ENCODE measurements around the gene ZBTB8A. TPM values are rescaled to one million over a fixed set of nuclear protein-coding genes. Genes with fewer than 3 reads are reported as not detected.
"Not testable (repeated sequence)": the region's sequence is repeated elsewhere in the genome, so short reads cannot be mapped to it uniquely, and the experiment has no call there.

The ZBTB8A gene
- total RNA-seq, 2 experiments from 2014 or later = 0.21 to 0.24 TPM

DNA sequence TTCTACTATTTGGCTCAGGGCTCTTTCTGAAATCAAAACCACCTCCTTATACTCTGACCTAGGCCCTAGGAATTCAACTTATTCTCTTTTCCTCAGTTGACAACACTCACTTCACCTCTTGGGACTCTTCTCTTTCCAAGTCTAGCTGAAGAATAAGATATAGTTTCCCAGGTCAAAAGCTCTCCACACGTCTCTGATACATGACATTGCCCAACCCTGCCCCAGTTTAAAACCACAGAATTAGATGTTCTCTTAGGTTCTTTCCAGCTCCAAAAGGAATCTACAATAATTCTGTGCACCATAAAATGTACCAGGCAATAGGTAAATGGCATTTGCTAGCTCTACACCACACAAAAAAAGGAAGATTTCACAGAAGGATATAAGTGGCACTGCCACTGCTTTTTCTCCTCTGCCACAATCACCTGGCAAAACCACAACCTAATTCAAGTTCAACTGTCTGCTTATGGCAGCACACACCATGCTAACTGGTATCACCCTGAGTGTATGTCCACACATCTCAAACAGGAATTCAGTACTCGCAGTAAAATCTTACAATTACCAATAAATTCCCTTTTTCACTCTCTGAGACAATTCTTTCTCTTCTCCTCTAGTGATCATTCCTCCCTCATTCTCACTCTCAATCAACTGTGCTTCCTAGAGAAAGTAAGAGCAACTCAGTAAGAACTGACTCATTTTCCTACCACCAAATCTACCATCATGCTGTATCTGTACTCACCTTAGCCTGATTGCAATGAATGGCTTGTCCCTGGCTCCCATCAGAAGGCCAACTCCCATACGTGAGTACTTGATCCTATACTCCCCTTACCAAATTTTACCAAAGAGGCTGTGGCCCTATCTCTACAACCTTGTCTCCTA, 83.8 kb downstream of the ZBTB8A start:
- Mint-ChIP-seq H3K27ac (peak overlapping the region; percentile 92), H3K9me3 (peaks cover 12% of the 10 kb centered on the region), H3K4me3 (peak overlapping the region; percentile 35), H3K36me3 (peaks cover 69% of the 10 kb centered on the region), H3K27me3 (no peaks in the 10 kb centered on the region), H3K4me1 (peaks cover 42% of the 10 kb centered on the region)
- no peak for DNase-seq

DNA sequence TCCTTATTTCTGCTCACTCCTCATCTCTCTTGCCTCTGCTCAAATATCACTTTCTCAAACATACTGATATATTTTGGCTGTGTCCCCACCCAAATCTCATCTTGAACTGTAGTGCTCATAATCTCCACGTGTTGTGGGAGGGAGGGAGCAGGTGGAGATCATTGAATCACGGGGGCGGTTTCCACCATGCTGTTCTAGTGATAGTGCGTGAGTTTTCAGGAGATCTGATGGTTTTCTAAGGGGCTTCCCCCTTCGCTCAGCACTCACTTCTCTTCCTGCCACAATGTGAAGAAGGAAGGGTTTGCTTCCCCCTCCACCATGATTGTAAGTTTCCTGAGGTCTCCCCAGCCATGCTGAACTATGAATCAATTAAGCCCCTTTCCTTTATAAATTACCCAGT, 84.5 kb downstream of the ZBTB8A start:
- H3K36me3 Mint-ChIP-seq = peaks cover 66% of the 10 kb centered on the region
- peaks cover 12% of the 10 kb centered on the region for H3K9me3 Mint-ChIP-seq
- peak; percentile 45 for DNase-seq
- H3K27me3 Mint-ChIP-seq = no peaks in the 10 kb centered on the region
- peaks cover 42% of the 10 kb centered on the region for H3K4me1 Mint-ChIP-seq
- H3K4me3 Mint-ChIP-seq = peak overlapping the region; percentile 35
- H3K27ac Mint-ChIP-seq = peak overlapping the region; percentile 92

DNA sequence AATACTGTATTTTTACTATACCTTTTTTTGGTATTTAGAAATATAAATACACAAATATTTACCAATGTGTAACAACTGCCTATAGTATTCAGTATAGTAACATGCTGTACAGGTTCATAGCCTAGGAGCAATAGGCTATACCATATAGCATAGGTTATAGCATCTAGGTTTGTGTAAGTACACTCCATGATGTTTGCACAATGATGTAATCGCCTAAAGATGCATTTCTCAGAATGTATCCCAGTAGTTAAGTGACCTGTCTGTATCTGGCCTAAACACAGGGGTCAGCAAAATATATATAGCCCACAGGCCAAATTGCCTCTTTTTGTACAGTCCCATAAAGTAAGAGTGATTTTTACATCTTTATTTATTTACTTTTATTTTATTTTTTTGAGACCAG, 86.9 kb downstream of the ZBTB8A start:
- Mint-ChIP-seq H3K9me3 (peaks cover 12% of the 10 kb centered on the region), H3K27ac (no peak overlapping the region), H3K36me3 (peaks cover 57% of the 10 kb centered on the region)

DNA sequence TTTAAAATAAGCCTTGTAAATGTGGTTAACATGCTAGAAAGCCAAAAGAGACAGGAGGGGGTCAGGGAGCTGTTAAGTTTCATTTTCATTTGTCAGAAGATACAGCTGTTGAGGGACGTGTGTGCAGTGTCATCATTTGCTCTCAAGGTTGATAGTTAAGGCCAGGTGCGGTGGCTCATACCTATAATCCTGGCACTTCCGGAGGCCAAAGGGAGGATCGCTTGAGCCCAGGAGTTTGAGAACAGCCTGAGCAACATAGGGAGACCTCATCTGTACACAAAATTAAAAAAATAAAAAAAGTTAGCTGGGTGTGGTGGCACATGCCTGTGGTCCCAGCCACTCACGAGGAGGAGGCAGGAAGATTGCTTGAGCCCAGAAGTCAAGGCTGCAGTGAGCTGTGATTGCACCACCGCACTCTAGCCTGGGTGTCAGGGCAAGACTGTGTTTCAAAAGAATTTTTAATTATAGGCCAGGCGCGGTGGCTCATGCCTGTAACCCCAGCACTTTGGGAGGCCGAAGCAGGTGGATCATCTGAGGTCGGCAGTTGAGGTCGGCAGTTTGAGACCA, 88.5 kb downstream of the ZBTB8A start:
- Mint-ChIP-seq H3K4me3 (no peak overlapping the region), H3K9me3 (peaks cover 12% of the 10 kb centered on the region), H3K27ac (peak overlapping the region; percentile 77), H3K27me3 (no peaks in the 10 kb centered on the region), H3K36me3 (peaks cover 50% of the 10 kb centered on the region), H3K4me1 (peaks cover 27% of the 10 kb centered on the region)
- no peak for DNase-seq

More for the DNA sequence above, 86.9 kb downstream of the ZBTB8A start:
- Mint-ChIP-seq H3K4me3 (no peak overlapping the region), H3K4me1 (peaks cover 31% of the 10 kb centered on the region), H3K27me3 (no peaks in the 10 kb centered on the region)
- DNase-seq = no peak

DNA sequence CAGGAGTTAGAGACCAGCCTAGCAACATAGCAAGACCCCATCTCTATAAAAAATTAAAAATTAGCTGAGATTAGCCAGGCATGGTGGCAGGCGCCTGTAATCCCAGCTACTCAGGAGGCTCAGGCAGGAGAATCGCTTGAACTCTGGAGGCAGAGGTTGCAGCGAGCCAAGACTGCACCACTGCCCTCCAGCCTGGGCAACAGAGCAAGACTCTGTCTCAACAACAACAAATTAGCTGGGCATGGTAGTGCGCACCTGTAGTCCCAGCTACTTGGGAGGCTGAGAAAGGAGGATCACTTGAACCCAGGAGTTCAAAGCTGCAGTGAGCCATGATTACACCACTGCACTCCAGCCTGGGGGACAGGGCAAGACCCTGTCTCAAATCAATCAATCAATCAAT, 90.9 kb downstream of the ZBTB8A start:
- not testable (repeated sequence) for H3K27ac Mint-ChIP-seq, H3K4me3 Mint-ChIP-seq, H3K9me3 Mint-ChIP-seq, H3K4me1 Mint-ChIP-seq, DNase-seq, H3K27me3 Mint-ChIP-seq
- peaks cover 31% of the 10 kb centered on the region for H3K36me3 Mint-ChIP-seq

DNA sequence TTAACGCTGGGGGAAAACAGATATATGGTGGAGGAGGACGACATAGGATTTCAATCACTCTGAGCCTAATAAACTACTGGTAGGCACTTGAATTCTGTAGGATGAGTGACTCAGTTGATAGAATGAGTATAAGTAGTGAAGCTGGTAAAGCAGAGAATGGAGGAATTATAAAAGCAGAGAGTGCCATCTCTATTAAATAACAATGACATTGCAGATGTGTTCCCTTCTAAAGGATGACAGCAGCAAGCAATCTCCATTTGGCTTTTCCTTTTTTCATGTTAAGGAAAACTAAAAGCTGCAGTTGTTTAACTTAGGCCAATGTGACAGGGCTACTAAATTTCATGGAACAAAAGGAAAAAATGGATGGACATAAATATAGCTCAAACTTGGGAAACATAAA, 93.6 kb downstream of the ZBTB8A start:
- no peak overlapping the region for H3K4me3 Mint-ChIP-seq
- H3K27ac Mint-ChIP-seq = no peak overlapping the region
- H3K9me3 Mint-ChIP-seq = no peaks in the 10 kb centered on the region
- H3K36me3 Mint-ChIP-seq = peaks cover 24% of the 10 kb centered on the region
- H3K4me1 Mint-ChIP-seq = no peaks in the 10 kb centered on the region
- no peaks in the 10 kb centered on the region for H3K27me3 Mint-ChIP-seq
- no peak for DNase-seq

DNA sequence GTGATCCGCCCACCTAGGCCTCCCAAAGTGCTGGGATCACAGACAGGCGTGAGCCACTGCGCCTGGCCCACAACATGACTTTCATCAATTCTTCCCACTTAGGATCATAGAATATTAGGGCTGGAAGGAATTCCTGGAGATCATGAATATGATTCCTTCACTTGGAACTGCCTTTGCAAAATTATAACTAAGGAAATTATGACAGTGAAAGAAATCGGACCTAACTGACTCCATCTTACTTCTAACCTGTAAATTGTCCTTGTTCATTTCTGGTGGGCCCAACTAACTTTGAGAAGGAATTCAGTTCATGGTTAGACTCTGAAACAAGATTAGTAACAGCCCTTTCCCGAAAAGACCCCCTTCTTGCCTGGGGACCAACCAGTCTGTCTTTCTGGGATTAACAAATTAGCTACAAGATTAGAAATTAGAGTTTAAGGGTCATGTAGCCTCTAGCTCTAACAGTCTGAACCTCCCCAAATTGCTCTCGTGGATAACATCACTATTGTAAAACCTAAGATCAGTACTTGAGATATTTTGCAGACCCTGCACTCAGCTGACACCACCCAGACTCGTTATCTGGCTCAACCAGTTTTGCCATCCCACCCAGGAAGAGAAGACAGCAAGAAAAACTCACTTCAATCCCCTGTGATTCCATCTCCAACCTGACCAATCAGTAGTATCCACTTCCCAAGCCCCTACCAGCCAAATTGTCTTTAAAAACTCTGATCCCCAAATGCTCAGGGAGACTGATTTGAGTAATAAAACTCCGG, 96.5 kb downstream of the ZBTB8A start:
- H3K27ac Mint-ChIP-seq = no peak overlapping the region

DNA sequence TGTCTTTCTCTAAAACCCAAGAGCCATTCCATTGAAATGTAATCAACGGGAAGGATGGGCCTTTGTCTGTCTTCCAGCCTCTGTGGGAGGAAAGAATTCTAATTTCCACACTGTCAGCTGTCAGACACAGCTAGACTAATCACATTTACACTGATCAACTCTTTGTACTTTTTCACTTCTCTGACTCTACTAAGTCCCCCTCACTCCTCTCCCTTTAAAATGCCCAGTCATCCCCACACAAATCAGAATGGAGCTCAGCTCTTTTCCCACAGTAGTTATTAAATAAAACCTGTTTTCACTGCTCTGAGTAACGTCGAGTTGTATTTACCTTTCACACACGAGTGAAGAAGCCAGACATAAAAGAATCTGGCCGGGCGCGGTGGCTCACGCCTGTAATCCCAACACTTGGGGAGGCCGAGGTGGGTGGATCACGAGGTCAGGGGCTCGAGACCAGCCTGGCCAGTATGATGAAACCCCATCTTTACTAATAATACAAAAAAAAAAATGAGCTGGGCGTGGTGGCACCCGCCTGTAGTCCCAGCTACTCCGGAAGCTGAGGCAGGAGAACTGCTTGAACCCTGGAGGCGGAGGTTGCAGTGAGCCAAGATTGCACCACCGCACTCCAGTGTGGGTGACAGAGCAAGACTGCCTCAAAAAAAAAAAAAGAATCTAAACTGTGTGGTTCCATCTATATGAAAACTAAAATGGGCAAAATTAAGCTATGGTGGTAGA, 97.9 kb downstream of the ZBTB8A start:
- DNase-seq = no peak
- H3K9me3 Mint-ChIP-seq = no peaks in the 10 kb centered on the region
- H3K27ac Mint-ChIP-seq = no peak overlapping the region
- no peak overlapping the region for H3K4me3 Mint-ChIP-seq
- H3K36me3 Mint-ChIP-seq = peaks cover 24% of the 10 kb centered on the region
- H3K4me1 Mint-ChIP-seq = no peaks in the 10 kb centered on the region
- no peaks in the 10 kb centered on the region for H3K27me3 Mint-ChIP-seq

More for the DNA sequence above, 96.5 kb downstream of the ZBTB8A start:
- H3K4me1 Mint-ChIP-seq = no peaks in the 10 kb centered on the region
- no peak for DNase-seq
- H3K9me3 Mint-ChIP-seq = no peaks in the 10 kb centered on the region
- H3K36me3 Mint-ChIP-seq = peaks cover 24% of the 10 kb centered on the region
- no peaks in the 10 kb centered on the region for H3K27me3 Mint-ChIP-seq
- no peak overlapping the region for H3K4me3 Mint-ChIP-seq

DNA sequence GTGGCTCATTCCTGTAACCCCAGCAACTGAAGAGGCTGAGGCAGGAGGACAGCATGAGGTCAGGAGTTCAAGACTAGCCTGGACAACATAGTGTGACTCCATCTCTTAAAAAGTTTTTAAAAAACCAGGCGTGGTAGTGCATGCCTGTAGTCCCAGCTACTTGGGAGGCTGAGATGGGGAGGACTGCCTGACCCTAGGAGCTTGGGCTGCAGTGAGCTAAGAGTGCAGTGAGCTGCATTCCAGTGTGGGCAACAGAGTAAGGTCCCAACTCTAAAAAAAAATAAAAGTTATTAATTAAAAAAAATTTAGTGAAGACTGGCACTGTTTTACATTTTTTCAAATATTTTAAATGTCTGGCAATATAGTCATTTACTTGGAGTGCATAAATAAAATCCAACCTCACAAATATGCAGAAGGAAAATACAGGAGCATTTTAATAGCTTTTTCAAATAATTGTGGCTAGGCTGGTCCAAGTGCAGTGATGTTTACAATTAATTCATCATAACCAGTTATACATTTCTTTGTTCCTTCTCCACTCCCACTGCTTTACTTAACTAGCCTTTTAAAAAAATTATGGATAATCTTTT, 100.4 kb downstream of the ZBTB8A start:
- Mint-ChIP-seq H3K4me3 (no peak overlapping the region), H3K4me1 (peaks cover 2% of the 10 kb centered on the region), H3K27ac (no peak overlapping the region), H3K9me3 (no peaks in the 10 kb centered on the region), H3K27me3 (no peaks in the 10 kb centered on the region), H3K36me3 (peaks cover 16% of the 10 kb centered on the region)
- no peak for DNase-seq

DNA sequence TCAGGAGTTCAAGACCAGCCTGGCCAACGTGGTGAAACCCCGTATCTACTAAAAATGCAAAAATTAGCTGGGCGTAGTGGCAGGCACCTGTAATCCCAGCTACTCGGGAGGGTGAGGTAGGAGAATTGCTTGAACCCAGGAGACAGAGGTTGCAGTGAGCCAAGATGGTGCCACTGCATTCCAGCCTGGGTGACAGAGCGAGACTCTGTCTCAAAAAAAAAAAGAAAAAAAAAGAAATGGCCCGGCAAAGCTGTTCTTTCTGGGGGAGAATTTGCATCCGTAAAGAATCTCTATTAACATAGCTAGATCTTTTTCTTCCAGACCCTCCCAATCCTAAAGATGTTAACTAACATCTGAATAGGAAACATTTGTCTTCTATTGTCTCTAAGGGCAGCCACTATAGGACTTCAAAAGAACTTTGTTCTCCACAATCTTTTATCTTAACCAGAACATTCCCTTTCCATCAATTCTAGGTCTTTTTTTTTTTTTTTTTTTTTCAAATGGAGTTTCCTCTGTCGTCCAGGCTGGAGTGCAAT, 103.1 kb downstream of the ZBTB8A start:
- H3K36me3 Mint-ChIP-seq = peaks cover 10% of the 10 kb centered on the region
- H3K27me3 Mint-ChIP-seq, H3K27ac Mint-ChIP-seq, H3K4me3 Mint-ChIP-seq, H3K9me3 Mint-ChIP-seq, H3K4me1 Mint-ChIP-seq, DNase-seq: not testable (repeated sequence)

DNA sequence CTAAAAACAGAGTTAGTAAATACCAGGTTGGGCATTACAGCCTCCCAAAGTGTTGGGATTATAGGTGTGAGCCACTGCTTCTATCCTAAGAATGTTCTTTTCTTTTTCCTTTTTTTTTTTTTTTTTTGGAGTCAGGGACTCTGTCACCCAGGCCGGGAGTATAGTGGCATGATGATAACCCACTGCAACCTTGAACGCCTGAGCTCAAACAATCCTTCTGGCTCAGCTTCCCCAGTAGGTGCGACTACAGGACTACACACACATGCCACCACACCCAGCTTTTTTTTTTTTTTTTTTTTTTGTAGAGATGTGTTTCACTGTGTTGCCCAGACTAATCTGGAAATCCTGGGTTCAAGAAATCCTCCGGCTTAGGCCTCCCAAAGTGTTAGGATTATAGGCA, 105.2 kb downstream of the ZBTB8A start:
- H3K36me3 Mint-ChIP-seq = peaks cover 18% of the 10 kb centered on the region
- no peak overlapping the region for H3K4me3 Mint-ChIP-seq
- H3K9me3 Mint-ChIP-seq = no peaks in the 10 kb centered on the region
- peaks cover 16% of the 10 kb centered on the region for H3K4me1 Mint-ChIP-seq
- no peak overlapping the region for H3K27ac Mint-ChIP-seq
- no peak for DNase-seq
- H3K27me3 Mint-ChIP-seq = no peaks in the 10 kb centered on the region

DNA sequence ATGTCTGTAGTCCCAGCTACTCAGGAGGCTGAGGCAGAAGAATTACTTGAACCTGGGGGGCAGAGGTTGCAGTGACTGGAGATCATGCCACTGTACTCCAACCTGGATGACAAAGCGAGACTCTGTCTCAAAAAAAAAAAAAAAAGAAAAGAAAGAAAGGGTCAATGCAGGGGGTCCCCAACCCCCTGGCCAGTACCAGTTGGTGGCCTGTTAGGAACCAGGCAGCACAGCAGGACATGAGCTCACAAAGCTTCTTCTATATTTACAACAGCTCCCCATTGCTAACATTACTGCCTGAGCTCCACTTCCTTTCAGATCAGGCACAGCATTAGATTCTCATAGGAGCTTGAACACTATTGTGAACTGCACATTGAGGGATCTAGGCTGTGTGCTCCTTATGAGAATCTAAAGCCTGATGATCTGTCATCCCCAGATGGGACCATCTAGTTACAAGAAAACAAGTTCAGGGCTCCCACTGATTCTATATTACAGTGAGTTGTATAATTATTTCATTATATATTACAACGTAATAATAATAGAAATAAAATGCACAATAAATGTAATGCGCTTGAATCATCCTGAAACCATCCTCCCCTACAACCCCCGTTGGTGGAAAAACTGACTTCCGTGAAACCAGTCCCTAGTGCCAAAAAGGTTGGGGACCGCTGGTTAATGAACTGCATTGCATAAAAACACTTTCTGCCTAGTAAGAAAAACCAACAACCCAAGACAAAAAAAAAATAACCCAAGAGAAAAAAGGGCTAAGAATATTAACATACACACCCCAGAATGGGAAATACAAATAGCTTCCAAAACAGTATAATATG, 108.3 kb downstream of the ZBTB8A start:
- H3K36me3 Mint-ChIP-seq = peaks cover 33% of the 10 kb centered on the region
- no peaks in the 10 kb centered on the region for H3K9me3 Mint-ChIP-seq
- H3K4me3 Mint-ChIP-seq = peak overlapping the region; percentile 63
- H3K27me3 Mint-ChIP-seq = no peaks in the 10 kb centered on the region
- DNase-seq = no peak
- peak overlapping the region; percentile 67 for H3K27ac Mint-ChIP-seq
- peaks cover 21% of the 10 kb centered on the region for H3K4me1 Mint-ChIP-seq

DNA sequence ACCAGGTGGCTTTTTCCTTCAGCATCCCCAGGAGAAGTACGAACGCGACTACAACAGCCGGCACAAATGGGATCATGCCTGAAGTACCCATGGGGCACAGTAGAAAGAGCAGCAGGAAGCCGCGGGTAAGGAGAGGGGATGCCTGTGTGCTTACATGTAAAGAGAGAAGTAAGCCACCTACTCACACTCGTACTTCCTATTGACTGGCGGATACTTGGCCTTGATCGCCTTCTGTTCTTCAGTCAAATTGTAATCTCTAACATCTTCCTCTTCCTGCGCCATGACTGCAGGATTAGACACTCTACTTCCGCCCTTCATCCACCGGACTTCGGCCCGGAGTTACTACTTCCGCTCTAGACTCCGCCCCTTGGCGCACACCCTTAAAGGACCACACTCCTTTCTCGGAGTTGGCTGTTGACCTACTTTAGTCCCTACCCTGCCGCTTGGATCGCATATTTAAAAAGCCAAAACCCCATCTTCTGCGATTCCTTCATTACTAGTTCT, 111.1 kb downstream of the ZBTB8A start, which contains the start of gene ZBTB8OS:
Gene ZBTB8OS (minus strand): TSS at position 303 of the 504 bp plus-strand sequence. CDS start 21 bp downstream, at position 282.
- Mint-ChIP-seq H3K27me3 (no peaks in the 10 kb centered on the region), H3K9me3 (no peaks in the 10 kb centered on the region), H3K27ac (peak within 1 kb of the TSS; percentile 98), H3K4me3 (peak within 1 kb of the TSS; percentile 98), H3K4me1 (peaks cover 34% of the 10 kb centered on the region), H3K36me3 (peaks cover 49% of the 10 kb centered on the region)
- DNase-seq = peak; percentile 85
